Stimulated activated CD4-positive, alpha-beta T cell treated with anti-CD3 and anti-CD28 coated beads, Interleukin-15, amount 100 ng/mL, for 48 hours (primary cell): Measurements from ENCODE around the gene SAMD4B.
"Not testable (repeated sequence)": the region's sequence is repeated elsewhere in the genome, so short reads cannot be mapped to it uniquely, and the experiment has no call there.

ENCODE experiments used
- DNase-seq, 2 donors: peaks; one replicate each; pipeline ENCODE4 v3.0.0-alpha.2; 2020; ENCODE audit warnings: low read depth in 2 of 2

SAMD4B gene

GRCh38 chr19:39335168-39335548 lies 7.1 kb upstream of the SAMD4B start:
- no peak for DNase-seq

DNA sequence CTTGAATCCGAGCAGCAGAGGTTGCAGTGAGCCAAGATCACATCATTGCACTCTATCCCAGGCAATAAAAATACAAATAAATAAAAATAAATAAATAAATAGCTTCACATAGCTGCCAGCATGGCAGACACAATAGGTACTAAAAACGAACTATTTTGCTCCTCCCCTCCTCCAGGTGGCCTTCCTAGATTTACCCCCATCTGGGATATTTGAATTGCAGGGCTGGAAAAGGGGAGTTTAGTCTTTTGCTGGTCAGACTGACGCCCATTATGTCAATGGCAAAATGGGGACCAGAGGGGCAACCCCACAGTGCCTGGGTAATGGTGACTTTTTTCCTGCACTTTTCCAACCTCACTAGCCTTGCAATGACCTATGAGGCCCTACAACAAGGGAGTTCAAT lies 5.7 kb upstream of the SAMD4B start:
- no peak for DNase-seq

DNA sequence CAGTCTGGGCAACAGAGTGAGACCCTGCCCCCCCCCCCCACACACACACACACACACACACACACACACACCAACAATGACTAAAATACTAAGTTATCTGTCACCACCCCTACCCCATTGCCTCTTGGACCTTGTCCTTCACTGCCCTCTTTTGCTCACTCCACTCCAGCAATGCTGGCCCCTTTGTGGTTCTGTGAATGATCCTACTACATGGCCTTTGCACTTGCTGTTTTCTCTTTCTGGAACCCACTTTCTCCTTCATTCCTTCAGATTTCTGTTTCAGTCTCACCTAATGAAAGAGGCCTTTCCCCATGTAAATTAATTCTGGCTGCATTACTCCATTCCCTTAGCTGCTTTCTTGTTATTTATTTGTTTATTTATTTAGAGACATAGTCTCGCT lies 2.5 kb upstream of the SAMD4B start:
- no peak for DNase-seq

GRCh38 chr19:39340156-39340555 lies 2.1 kb upstream of the SAMD4B start:
- DNase-seq, result not testable (repeated sequence)

DNA sequence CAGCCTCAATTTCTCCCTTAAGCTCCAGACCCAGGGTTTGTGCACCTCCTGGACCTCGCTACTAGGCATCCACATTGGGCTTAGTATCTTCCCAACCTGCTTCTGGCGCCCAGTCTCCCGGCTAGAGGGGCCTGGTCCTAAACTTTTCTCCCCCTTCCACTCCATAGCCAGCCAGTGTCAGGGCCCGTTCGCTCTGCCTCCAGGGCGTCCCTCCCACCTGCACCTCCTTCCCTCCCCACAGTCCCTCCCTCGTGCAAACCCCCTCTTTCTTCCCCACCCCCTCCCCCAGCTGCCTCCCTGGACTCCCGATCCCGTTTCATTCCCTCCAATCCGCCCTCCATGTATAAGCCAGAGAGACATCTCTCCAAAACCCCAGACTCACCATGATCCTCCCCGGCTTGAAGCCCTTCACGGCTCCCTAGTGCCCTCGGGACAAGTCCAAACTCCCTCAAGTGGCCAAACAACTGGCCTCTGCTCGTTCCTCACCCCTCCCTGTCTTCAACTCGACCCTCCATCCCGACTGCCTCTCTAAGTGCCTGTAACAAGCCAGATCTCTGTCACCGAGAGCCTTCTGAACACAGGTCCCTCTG lies 997 bp upstream of the SAMD4B start:
- DNase-seq, result no peak

DNA sequence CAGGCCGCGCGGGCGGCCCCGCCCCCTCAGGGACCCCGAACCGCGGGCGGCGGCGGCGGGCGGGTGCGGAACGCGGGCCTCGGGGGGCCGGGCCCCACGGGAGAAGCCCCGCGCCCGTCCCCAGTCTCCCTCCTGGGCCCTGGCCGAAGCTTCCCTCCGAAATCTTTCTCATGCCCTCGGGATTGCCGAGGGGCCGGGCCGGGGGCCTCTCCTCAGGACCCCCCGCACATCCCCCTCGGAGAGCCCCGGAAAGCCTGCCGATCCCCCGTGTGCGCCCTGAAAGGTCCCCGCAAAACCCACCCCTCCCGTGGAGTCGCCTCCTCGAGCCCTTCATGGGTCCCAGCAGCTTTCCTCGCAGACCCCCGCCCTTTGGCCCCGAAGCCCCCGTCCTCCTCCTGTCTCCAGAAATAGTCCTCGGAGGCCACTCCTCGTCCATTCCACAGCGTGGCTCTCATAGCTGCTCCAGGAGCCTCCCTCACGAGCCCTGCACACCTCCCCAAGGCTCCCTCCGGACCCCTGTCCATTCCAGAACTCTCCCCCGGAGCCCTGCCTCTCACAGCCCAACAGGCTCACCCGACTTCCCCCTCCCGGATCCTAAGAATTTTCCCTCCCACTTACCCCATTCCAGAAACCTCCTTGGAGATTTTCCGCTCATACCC lies 555 bp downstream of the SAMD4B start:
- DNase-seq, result no peak

DNA sequence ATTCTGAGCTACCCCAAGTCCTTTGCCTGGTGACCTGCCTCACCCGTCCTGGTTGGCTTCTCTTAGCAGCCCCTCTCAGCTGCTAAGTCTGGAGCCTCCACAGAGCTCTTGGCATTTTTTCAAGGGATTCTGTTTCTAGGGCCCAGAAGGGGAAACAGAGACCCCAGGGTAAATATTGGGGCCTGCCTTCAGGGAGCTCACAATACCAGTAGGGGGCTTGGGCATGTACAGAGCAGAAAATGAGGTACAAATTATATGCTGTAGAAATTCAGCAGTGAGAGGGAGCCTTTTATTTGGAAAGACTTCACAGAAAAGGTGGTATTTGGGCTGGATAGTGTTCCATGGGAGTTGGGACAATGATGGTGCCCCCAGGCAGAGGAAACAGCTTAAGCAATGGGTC lies 3.7 kb downstream of the SAMD4B start:
- DNase-seq, result no peak

DNA sequence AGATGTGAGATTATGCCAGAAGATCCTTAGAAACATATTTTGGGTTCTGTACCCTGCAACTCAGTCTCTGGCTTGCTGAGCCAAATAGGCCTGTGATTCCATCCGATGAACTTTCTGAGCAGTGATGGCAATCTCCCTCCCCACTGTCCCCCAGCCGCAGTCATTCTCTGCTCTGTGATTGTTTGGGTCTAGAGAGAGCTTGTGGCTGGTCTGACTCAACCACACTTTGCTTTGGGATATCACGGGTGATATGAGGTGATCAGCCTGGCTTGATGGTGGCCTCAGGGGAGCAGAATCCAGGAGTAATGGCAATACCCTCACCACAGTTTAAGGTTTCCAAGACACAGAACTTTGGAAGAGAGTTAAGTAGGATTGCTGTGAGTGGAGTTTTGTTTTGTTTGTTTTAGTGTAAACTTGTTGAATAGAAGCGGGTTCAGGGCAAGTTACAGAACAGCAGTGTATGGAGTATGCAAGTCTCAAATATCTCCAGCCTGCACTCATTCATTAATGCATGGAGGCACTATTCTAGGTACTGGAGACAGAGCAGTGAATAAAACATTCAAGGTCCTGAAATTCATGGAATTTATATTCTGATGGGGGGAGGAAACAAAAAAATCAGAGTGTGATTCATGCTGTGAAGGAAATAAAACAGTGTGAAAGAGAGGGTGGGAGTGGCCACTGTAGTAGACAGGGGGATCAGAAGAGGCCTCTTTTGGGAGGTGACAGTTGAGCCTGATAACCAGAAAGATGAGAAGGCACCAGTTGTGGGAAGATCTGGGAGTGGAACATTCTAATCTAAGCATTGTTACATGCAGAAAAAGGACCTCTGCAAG lies 5.3 kb downstream of the SAMD4B start:
- DNase-seq, result no peak

DNA sequence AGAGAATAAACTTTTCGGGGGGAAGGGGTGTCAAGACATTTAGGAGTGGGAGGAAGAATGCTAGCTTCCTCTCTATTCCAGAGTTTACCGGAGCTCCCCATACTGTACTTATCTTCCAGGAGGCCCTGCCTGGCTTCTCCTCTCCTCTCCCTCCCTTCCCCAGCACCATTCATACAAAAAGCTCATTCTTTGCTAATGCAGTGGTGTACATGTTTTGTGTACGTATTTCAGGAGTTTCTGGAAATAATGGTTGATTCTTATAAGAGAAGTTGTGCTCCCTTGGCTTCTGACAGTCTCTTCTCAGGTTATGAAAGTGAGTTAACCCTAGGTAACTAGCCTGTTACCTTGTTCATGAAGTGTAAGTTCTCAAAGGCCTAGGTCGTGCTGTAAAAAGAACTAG lies 7.1 kb downstream of the SAMD4B start:
- DNase-seq, result no peak

DNA sequence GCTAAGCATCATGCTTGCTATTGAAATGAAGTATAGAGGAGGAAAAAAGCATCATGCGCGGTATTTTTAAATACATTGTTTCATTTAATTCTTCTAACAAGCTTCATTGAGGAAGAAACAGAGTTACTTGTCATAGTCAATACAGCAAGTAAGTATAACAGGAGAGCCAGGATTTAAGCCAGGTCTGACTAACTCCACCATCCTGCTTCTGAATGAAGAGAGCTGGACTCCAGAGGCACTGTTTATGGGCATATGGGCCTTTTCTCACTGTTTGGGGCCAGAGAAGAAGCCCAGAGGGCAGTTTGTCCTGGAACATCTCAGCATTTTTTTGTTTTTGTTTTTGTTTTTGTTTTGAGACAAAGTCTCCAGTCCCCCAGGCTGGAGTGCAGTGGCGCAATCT lies 7.9 kb downstream of the SAMD4B start:
- DNase-seq, result no peak

DNA sequence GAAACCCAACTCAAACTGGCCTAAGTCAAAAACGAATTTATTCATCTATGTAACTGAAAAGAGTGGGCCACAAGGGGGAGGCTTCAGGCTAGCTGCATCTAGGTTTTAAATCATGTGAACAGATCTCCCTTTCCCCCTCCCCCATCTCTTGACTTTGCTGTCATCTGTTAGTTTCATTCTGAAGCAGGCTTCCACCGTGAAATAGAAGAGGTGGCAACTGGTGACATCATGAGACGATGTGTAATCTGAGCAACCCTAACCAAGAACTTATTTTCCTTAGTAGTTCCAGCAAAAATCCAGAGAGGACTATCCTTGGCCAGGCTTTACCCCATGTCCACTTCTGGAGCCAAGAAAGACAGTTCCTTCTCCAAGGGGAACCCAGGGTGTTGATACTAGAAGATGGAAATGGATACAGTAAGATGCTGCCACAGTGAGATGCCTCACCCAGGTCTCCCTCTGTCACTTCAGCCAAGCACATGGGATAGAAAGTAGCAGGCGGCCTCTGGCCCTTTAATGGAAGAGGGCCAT lies 9.4 kb downstream of the SAMD4B start:
- peak; percentile 39 to 56 for DNase-seq

GRCh38 chr19:39352381-39353255 lies 10.4 kb downstream of the SAMD4B start:
- DNase-seq, result no peak

GRCh38 chr19:39355253-39355652 lies 13.0 kb downstream of the SAMD4B start:
- DNase-seq, result no peak

DNA sequence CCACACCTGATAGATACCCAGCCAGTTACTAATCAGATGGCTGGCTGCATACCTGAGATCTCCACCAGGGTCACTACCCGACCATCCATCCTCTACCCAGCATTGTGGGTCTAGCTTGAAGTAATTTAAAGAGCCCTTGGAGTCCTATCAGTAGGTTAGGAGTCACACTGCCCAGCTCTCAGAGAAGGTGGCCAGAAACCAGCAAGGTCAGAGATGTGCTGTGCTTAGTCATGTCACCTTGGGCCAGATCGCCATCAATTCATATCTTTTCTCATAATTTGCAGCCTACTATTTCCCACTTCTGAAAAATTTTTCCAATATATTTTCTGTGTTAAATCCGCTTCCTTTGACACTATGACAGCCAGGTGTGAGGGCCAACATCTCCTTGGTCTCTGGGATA lies 13.9 kb downstream of the SAMD4B start:
- no peak for DNase-seq

DNA sequence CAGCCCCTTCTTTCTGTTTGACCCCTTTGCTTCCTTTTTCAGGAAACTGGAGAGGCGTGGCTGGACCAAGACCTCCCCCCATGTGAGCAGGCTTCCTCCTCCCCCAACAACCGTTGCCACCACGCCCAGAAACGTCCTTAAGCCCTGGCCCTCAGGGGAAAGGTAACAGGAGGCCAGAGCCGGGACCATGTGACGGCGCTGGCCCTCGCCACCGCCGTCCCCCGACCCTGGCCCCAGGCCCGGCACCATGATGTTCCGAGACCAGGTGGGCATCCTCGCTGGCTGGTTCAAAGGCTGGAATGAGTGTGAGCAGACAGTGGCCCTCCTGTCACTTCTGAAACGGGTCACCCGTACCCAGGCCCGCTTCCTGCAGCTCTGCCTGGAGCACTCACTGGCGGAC lies 14.4 kb downstream of the SAMD4B start:
- DNase-seq, result no peak

DNA sequence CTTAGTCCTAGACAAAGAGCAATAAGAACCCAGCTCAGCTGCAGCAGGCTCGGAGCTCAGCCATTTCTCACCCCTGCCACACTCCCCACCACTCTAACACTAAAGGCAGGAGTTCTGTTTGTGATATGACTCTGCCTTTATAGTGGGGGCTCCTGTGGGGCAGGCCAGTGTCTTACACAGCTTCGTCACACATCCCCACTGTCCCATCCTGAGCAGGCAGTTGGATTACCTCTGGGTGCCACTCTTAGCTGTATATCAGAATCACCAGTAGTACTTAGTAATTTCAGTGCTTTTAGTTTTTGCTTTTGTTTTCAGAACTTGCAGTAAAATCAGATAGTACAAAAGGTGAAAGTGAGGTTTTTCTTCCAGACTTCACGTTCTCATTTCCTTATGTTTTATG lies 16.8 kb downstream of the SAMD4B start:
- DNase-seq, result no peak

DNA sequence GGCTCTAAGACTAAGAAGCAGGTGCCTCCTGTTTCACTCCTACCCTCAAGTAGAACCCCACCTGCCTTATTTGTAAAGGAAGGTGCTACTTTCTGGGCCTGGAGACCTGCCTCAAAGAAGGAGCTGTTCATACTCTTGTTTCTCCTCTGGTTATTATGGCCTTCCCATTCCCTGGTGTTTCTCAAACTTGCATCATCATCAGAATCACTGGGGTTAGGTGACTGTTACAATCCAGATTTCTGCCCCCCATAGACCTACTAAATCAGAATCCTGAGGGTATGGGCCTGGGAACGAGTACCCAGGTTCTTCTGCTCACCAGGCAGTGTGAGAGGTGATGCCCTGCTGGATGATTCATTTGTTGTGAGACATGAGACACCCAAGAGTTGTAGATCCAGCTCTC lies 18.4 kb downstream of the SAMD4B start:
- no peak for DNase-seq

- no peak for DNase-seq
Measured at GRCh38 chr19:39362682-39363657, 20.7 kb downstream of the SAMD4B start.

- DNase-seq, result no peak
Measured at GRCh38 chr19:39363901-39364457, 21.8 kb downstream of the SAMD4B start.

GRCh38 chr19:39365531-39365930 lies 23.3 kb downstream of the SAMD4B start:
- DNase-seq, result no peak
